Kidney glomerular epithelial cell (primary cell): Measurements from ENCODE around the gene RAD51B.
"Not testable (repeated sequence)": the region's sequence is repeated elsewhere in the genome, so short reads cannot be mapped to it uniquely, and the experiment has no call there.

Experiments used
- DNase-seq: peaks from one replicate; lab custom pipeline; 2025; lab: John Stamatoyannopoulos, UW

Gene RAD51B

GRCh38 chr14:68685419-68686204, 866.0 kb downstream of the RAD51B start:
- DNase-seq, result peak; percentile 76

- no peak for DNase-seq
Measured at GRCh38 chr14:68686205-68686465, 866.6 kb downstream of the RAD51B start.

- no peak for DNase-seq
Measured at GRCh38 chr14:68686724-68687123, 867.1 kb downstream of the RAD51B start.

GRCh38 chr14:68687746-68688145, 868.2 kb downstream of the RAD51B start:
- DNase-seq, result no peak

GRCh38 chr14:68688872-68689371, 869.3 kb downstream of the RAD51B start:
- no peak for DNase-seq

- DNase-seq, result no peak
Measured at GRCh38 chr14:68689511-68689910, 869.9 kb downstream of the RAD51B start.

GRCh38 chr14:68690089-68690958, 870.7 kb downstream of the RAD51B start:
- no peak for DNase-seq

- DNase-seq, result no peak
Measured at GRCh38 chr14:68691031-68691791, 871.6 kb downstream of the RAD51B start.

GRCh38 chr14:68691792-68692118, 872.2 kb downstream of the RAD51B start:
- DNase-seq, result no peak

GRCh38 chr14:68692216-68692615, 872.6 kb downstream of the RAD51B start:
- no peak for DNase-seq

GRCh38 chr14:68692916-68693771, 873.6 kb downstream of the RAD51B start:
- DNase-seq, result no peak

GRCh38 chr14:68693926-68694325, 874.3 kb downstream of the RAD51B start:
- no peak for DNase-seq

GRCh38 chr14:68694516-68695235, 875.1 kb downstream of the RAD51B start:
- no peak for DNase-seq

GRCh38 chr14:68695326-68695768, 875.8 kb downstream of the RAD51B start:
- peak; percentile 97 for DNase-seq

GRCh38 chr14:68695856-68696255, 876.3 kb downstream of the RAD51B start:
- DNase-seq, result no peak

GRCh38 chr14:68696266-68696665, 876.7 kb downstream of the RAD51B start:
- DNase-seq, result no peak

GRCh38 chr14:68696721-68697495, 877.3 kb downstream of the RAD51B start:
- no peak for DNase-seq

GRCh38 chr14:68698773-68699172, 879.2 kb downstream of the RAD51B start:
- DNase-seq, result not testable (repeated sequence)

GRCh38 chr14:68701001-68701741, 881.6 kb downstream of the RAD51B start:
- no peak for DNase-seq
